ENCODE results near the gene SEC61B. TPM values are rescaled to one million over a fixed set of nuclear protein-coding genes. Genes with fewer than 3 reads are reported as not detected.
"Not testable (repeated sequence)": the region's sequence is repeated elsewhere in the genome, so short reads cannot be mapped to it uniquely, and the experiment has no call there.

SEC61B gene
- total RNA-seq, 2 experiments from 2014 or later = 83.4 to 84.2 TPM

GRCh38 chr9:99190597-99191283 is 31.3 kb upstream of the SEC61B start:
- no peak overlapping the region for H3K27ac Mint-ChIP-seq
- no peaks in the 10 kb centered on the region for H3K9me3 Mint-ChIP-seq
- H3K27me3 Mint-ChIP-seq = peaks cover 8% of the 10 kb centered on the region
- H3K9me3 ChIP-seq (ENCODE audit: control insufficient read depth in 1 of 2, insufficient read depth in 1 of 2, low read length in 2 of 2) = no peaks in the 10 kb centered on the region
- no peaks in the 10 kb centered on the region for H3K4me1 ChIP-seq (ENCODE audit: insufficient read depth, low read length)
- peaks cover 6% of the 10 kb centered on the region for H3K4me1 Mint-ChIP-seq (ENCODE audit: low read depth)
- no peak overlapping the region for H3K4me3 ChIP-seq (ENCODE audit: low read length)
- no peak overlapping the region for H3K27ac ChIP-seq (ENCODE audit: low read depth in 1 of 2, low read length in 2 of 2)
- ChIA-PET CTCF (no interaction called here), POLR2A (no interaction called here)
- no peak overlapping the region for H3K4me3 Mint-ChIP-seq
- no peak for ATAC-seq (ENCODE audit: poor library complexity)
- no peaks in the 10 kb centered on the region for H3K36me3 ChIP-seq (ENCODE audit: insufficient read depth, low read length)
- intact Hi-C loops (cut with DNase I, micrococcal nuclease) = no loop called here
- H3K36me3 Mint-ChIP-seq (ENCODE audit: low read depth) = no peaks in the 10 kb centered on the region
- TF ChIP-seq CTCF (IDR thresholded peaks at IDR 0.05) = no peak
- DNase-seq = no peak
- peaks cover 0 to 3% of the 10 kb centered on the region in 2 experiments for H3K27me3 ChIP-seq (ENCODE audit: control insufficient read depth in 1 of 2, insufficient read depth in 2 of 2, low read length in 2 of 2)

GRCh38 chr9:99192786-99193465 is 29.2 kb upstream of the SEC61B start:
- no peak overlapping the region for H3K27ac Mint-ChIP-seq
- no peak for DNase-seq
- CTCF ChIA-PET = interaction anchor here (1.0 kb wide), 1 partner anchor 8 kb away, joined by 3 read pairs; no protein-coding TSS in a partner anchor
- intact Hi-C loops (cut with DNase I, micrococcal nuclease) = no loop called here
- no peak overlapping the region for H3K27ac ChIP-seq (ENCODE audit: low read depth in 1 of 2, low read length in 2 of 2)
- H3K4me3 Mint-ChIP-seq = no peak overlapping the region
- no peak for ATAC-seq (ENCODE audit: poor library complexity)
- H3K9me3 ChIP-seq (ENCODE audit: control insufficient read depth in 1 of 2, insufficient read depth in 1 of 2, low read length in 2 of 2) = no peaks in the 10 kb centered on the region
- no peaks in the 10 kb centered on the region for H3K36me3 Mint-ChIP-seq (ENCODE audit: low read depth)
- H3K4me1 ChIP-seq (ENCODE audit: insufficient read depth, low read length) = no peaks in the 10 kb centered on the region
- H3K27me3 ChIP-seq (ENCODE audit: control insufficient read depth in 1 of 2, insufficient read depth in 2 of 2, low read length in 2 of 2) = peaks cover 0 to 3% of the 10 kb centered on the region in 2 experiments
- H3K36me3 ChIP-seq (ENCODE audit: insufficient read depth, low read length) = no peaks in the 10 kb centered on the region
- POLR2A ChIA-PET = no interaction called here
- H3K4me3 ChIP-seq (ENCODE audit: low read length) = no peak overlapping the region
- H3K4me1 Mint-ChIP-seq (ENCODE audit: low read depth) = no peaks in the 10 kb centered on the region
- no peak for TF ChIP-seq CTCF (IDR thresholded peaks at IDR 0.05)
- H3K27me3 Mint-ChIP-seq = peaks cover 8% of the 10 kb centered on the region
- no peaks in the 10 kb centered on the region for H3K9me3 Mint-ChIP-seq

GRCh38 chr9:99193466-99193821 is 28.6 kb upstream of the SEC61B start:
- POLR2A ChIA-PET = no interaction called here
- ATAC-seq (ENCODE audit: poor library complexity) (no peak), DNase-seq (no peak)
- H3K4me1 ChIP-seq (ENCODE audit: insufficient read depth, low read length) = no peaks in the 10 kb centered on the region
- no peaks in the 10 kb centered on the region for H3K9me3 ChIP-seq (ENCODE audit: control insufficient read depth in 1 of 2, insufficient read depth in 1 of 2, low read length in 2 of 2)
- H3K36me3 ChIP-seq (ENCODE audit: insufficient read depth, low read length) = no peaks in the 10 kb centered on the region
- no peak overlapping the region for H3K27ac ChIP-seq (ENCODE audit: low read depth in 1 of 2, low read length in 2 of 2)
- H3K27me3 ChIP-seq (ENCODE audit: control insufficient read depth in 1 of 2, insufficient read depth in 2 of 2, low read length in 2 of 2) = peaks cover 0 to 3% of the 10 kb centered on the region in 2 experiments
- TF ChIP-seq CTCF (IDR thresholded peaks at IDR 0.05) = no peak
- no peak overlapping the region for H3K4me3 ChIP-seq (ENCODE audit: low read length)
- intact Hi-C loops (cut with DNase I, micrococcal nuclease) = no loop called here
- Mint-ChIP-seq H3K36me3 (ENCODE audit: low read depth) (no peaks in the 10 kb centered on the region), H3K4me1 (ENCODE audit: low read depth) (no peaks in the 10 kb centered on the region), H3K27me3 (peaks cover 8% of the 10 kb centered on the region), H3K27ac (no peak overlapping the region), H3K4me3 (no peak overlapping the region), H3K9me3 (no peaks in the 10 kb centered on the region)
- CTCF ChIA-PET = interaction anchor here (1.0 kb wide), 1 partner anchor 8 kb away, joined by 3 read pairs; no protein-coding TSS in a partner anchor

- H3K27ac Mint-ChIP-seq; H3K4me1 Mint-ChIP-seq (ENCODE audit: low read depth); DNase-seq; H3K27me3 Mint-ChIP-seq; POLR2A ChIA-PET; H3K4me1 ChIP-seq (ENCODE audit: insufficient read depth, low read length); H3K36me3 Mint-ChIP-seq (ENCODE audit: low read depth); ATAC-seq (ENCODE audit: poor library complexity); CTCF ChIA-PET; H3K4me3 ChIP-seq (ENCODE audit: low read length); intact Hi-C loops (cut with DNase I, micrococcal nuclease); H3K9me3 Mint-ChIP-seq; H3K9me3 ChIP-seq (ENCODE audit: control insufficient read depth in 1 of 2, insufficient read depth in 1 of 2, low read length in 2 of 2); H3K27me3 ChIP-seq (ENCODE audit: control insufficient read depth in 1 of 2, insufficient read depth in 2 of 2, low read length in 2 of 2); H3K36me3 ChIP-seq (ENCODE audit: insufficient read depth, low read length); H3K4me3 Mint-ChIP-seq; H3K27ac ChIP-seq (ENCODE audit: low read depth in 1 of 2, low read length in 2 of 2): not testable (repeated sequence)
These were observed 25.6 kb upstream of the SEC61B start for GRCh38 chr9:99196484-99196883.

Data from CD4-positive, alpha-beta T cell (primary cell).